ENCODE measurements around the gene HIGD2A.
"Not testable (repeated sequence)": the region's sequence is repeated elsewhere in the genome, so short reads cannot be mapped to it uniquely, and the experiment has no call there.

The HIGD2A gene

GRCh38 chr5:176396330-176396729 is 7.8 kb downstream of the HIGD2A start:
- no peak for DNase-seq

- no peak for DNase-seq
These were observed 9.3 kb downstream of the HIGD2A start for GRCh38 chr5:176397736-176398420.

- no peak for DNase-seq
These were observed 12.0 kb downstream of the HIGD2A start for GRCh38 chr5:176400382-176401156.

DNA sequence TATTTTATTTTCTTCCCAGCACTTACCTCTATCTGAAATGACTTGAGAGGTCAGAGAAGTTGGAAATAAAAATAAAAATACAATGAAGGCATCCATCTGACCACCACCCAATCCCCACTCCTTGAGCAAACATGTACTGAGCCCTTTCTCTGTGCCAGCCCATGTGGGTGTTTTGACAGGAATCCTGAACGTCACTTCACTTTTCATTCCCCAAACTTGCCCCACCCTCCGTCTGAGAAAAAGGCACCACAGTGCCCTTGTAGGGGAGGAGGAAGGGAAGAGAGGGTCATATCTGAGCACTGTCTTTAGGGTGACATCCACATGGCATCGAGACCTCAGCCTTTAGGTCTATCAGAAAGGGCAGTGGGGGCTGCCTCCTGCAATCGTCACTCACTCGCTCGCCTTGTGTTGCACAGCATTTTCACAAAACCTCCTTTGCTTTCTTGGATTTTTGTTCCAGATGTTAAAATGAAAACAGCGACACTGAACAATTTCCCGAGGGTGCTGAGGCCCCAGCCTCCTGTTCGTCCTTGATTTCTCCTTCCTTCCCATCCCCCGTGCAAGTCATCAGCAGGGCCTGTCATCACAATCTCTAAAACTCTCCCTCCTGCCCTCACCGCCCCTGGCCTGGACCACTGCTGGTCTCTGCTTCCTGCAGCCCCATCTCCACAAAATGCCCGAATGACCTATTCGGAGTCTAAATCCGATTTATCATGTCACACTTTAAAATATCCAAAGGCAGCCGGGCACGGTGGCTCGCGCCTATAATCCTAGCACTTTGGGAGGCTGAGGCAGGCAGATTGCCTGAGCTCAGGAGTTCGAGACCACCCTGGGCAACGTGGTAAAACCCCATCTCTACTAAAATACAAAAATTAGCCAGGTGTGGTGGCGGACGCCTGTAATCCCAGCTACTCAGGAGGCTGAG is 13.0 kb downstream of the HIGD2A start:
- no peak for DNase-seq

GRCh38 chr5:176405656-176406435 is 17.3 kb downstream of the HIGD2A start:
- no peak for DNase-seq

- DNase-seq, result no peak
These were observed 18.0 kb downstream of the HIGD2A start for GRCh38 chr5:176406436-176407052.

- DNase-seq, result no peak
These were observed 19.1 kb downstream of the HIGD2A start for GRCh38 chr5:176407456-176408251.

GRCh38 chr5:176408252-176408573 is 19.7 kb downstream of the HIGD2A start:
- DNase-seq, result not testable (repeated sequence)

DNA sequence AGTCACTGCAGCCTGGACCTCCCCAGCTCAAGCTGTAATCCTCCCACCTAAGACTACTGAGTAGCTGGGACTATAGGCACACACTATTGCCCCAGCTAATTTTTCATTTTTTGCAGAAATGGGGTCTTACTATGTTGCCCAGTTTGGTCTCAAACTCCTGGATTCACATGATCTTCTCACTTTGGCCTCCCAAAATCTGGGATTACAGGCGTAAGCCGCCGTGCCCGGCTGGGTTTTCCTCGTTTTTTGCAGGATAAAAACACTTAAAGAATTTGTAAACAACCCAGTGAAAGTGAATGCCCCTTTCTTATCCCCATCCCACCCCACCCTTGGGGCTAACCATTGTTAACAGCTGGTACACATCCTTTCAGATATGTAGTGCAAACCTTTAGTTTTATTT is 20.0 kb downstream of the HIGD2A start:
- DNase-seq, result no peak

- DNase-seq, result no peak
These were observed 21.2 kb downstream of the HIGD2A start for GRCh38 chr5:176409765-176410164.

GRCh38 chr5:176410486-176411180 is 22.1 kb downstream of the HIGD2A start:
- DNase-seq, result no peak

GRCh38 chr5:176412517-176413254 is 24.1 kb downstream of the HIGD2A start:
- no peak for DNase-seq

DNA sequence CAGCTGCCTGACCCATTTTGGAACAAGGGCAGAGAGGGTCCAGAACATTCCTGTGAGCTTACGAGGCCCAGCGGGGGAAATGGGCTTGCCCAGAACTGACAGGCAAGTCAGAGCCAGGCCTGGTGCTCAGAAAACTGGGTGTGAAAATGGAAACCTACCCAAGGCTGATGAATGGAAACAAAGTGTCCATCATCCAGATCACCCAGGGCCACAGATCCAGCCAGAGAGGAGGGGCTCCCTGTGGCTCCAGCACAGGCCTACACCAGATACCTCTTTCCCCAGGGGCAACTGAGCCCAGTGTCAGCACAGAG is 24.7 kb downstream of the HIGD2A start:
- DNase-seq, result no peak

GRCh38 chr5:176413709-176414191 is 25.2 kb downstream of the HIGD2A start:
- DNase-seq, result no peak

DNA sequence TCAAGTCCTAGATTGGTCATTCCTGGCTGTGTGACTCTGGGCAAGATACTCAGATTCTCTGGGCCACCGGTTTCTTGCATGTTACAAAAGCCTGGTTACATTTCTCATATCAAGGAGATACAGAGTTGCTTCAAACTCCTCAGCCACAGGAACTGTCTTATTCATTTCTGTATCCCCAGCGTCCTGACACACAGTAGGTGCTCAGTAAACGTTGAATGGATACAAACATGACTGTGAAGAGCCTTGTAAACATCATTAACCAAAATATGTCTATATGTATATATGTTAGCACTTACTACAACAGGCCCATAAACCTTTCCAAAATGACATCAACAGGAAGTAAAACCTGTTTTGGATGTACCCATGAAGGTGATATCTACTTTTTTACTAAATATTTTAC is 26.2 kb downstream of the HIGD2A start:
- no peak for DNase-seq

DNA sequence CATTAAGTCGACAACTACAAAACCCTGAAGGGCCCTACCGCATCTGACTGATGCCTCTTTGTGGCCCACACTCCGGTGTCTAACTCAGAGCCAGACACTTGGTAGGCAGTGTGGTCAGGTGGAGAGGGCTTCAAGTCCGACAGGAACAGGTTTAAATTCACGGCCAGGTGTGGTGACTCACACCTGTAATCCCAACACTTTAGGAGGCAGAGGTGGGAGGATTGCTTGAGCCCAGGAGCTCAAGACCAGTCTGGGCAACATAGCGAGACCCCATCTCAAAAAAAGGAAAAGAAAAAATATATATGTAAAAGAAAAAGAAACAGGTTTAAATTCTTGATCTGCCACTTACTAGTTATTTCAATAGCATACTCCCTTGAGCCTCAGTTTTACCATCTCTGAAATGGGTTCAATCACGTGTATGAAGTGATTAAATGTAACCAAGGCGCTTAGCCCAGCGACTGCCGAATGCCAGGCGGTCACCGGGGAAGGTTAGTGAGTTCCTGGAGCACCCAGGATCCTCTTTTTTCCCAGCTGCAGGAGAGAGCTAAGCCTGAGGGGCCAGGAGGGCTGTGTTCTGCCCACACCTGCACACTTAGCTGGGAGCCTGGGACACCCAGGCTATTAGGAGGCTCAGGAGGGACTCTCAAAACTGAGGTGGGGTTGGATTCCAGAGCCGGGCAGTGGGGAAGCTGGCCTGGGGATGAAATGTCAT is 26.8 kb downstream of the HIGD2A start:
- DNase-seq, result no peak

- peak; percentile 93 for DNase-seq
These were observed 27.7 kb downstream of the HIGD2A start, which contains the start of gene CLTB for GRCh38 chr5:176415952-176416924. TSS of gene CLTB (minus strand) at chr5:176416539. CDS start at chr5:176416363, 176 bp downstream.

- DNase-seq, result no peak
These were observed 28.4 kb downstream of the HIGD2A start for GRCh38 chr5:176416965-176417364.

All from activated CD4-positive, alpha-beta T cell treated with anti-CD3 and anti-CD28 coated beads, Interleukin-2, Interleukin-6, amounts not matched to agents 100 ng/mL and 50 ng/mL, durations not matched to agents 16 hours and 8 hours (primary cell).